Stimulated activated CD8-positive, alpha-beta memory T cell treated with anti-CD3 and anti-CD28 coated beads, Interleukin-12 subunit alpha, Interleukin-12 subunit beta, amount 100 ng/mL, for 24 hours (primary cell): ENCODE results near the gene PARN.
"Not testable (repeated sequence)": the region's sequence is repeated elsewhere in the genome, so short reads cannot be mapped to it uniquely, and the experiment has no call there.

ENCODE experiments used
- DNase-seq: peaks from one replicate; pipeline ENCODE4 v3.0.0-alpha.2; 2020; ENCODE audit errors: extremely low read depth

PARN gene

DNA sequence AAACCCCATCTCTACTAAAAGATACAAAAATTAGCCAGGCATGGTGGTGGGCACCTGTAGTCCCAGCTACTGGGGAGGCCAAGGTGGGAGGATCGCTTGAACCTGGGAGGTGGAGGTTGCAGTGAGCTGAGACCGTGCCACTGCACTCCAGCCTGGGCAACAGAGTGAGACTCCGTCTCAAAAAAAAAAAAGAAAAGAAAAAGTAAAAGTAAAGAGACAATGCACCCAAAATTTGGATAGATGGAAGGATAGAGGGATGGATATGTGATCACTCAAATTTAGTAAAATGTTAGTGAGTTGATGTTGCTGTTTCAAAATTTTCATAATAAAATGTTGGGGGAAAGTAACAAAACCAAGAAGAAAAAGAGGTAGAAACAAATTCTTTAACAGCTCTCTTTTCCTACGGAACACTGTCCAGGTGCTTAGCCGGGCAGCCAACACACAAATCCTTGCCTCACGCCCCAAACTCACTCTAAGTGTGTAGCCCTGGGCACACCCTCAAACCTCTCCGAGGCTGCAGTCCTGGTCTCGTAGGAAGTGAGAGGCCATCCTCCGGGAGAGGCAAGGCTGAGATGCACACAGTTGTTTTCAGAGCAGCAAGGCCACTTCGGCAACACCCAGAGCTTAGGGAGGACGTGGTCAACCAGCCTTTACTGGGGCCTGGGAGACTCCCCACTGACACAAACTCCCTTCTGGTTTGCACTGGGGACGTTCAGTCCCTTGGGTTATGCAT lies 228.9 kb downstream of the PARN start:
- DNase-seq: not testable (repeated sequence)

DNA sequence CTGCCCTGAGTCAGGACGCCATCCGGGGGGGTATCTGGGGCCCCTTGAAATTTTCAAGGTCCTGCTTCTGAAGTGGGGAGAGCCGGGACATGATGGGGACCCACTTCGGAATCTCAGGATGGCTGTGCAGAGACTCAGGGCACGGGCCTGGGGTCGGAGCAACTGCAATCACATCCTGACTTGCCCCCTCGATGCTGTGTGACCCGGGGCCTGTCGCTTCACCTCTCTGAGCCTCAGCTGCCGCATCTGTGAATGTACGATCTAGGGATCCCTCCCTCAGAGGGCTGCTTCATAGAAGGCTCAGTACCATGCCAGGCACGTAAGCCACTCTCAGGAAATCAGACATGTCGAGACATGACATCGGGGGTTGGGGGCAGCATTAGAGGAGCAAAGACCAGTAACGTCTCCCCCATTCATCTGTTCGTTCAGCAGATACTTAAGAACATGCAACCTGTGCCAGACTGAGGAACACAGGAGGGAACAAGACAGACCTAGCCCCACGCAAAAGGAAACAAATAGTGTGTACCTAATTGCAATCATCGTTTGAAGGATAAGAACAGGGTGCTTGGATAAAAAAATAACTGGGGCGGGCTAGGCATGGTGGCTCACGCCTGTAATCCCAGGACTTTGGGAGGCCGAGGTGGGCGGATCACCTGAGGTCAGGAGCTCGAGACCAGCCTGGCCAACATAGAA lies 229.6 kb downstream of the PARN start:
- no peak for DNase-seq

DNA sequence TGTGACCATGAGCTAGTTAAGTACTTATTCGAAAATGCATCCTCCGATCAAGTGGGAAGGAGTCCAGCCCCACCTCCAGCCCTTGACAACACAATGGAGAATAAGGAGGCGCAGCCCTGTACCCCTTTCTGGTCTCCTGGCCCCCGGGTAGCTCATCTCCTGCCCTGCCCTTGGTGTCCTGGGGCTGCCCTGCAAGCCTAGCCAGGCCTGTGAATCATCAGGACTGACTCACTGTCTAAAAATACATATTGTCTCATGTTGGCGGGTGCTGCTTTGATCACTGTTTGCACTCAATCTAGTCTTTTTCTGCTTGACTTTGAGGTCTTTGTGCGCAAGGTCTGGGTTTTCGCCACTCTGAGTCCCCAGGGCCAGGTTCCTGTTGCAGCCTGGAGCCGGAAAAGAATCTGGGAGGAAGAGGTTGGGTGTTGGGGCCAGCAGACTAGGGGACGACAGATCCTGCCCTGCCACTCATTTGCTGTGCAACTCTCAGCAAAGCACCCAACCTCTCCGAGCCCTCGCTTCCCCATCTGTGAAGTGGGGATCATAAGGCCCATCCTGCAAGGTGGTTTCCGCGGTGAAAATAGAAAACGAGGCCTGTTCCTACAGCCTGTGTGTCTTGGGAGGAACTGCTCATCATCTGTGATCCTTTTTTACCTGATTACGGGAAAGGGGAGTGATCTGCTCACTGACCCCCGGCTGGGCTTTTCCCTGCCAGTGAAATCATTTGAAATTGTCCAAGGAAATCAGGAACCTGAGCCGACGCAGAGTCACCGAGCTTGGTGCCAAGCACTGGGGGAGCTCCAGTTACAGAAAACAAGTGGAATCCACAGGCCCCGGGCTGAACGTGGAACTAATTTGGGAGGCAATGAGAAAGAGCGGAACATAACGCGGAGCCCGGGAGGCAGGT lies 230.4 kb downstream of the PARN start:
- DNase-seq: no peak

DNA sequence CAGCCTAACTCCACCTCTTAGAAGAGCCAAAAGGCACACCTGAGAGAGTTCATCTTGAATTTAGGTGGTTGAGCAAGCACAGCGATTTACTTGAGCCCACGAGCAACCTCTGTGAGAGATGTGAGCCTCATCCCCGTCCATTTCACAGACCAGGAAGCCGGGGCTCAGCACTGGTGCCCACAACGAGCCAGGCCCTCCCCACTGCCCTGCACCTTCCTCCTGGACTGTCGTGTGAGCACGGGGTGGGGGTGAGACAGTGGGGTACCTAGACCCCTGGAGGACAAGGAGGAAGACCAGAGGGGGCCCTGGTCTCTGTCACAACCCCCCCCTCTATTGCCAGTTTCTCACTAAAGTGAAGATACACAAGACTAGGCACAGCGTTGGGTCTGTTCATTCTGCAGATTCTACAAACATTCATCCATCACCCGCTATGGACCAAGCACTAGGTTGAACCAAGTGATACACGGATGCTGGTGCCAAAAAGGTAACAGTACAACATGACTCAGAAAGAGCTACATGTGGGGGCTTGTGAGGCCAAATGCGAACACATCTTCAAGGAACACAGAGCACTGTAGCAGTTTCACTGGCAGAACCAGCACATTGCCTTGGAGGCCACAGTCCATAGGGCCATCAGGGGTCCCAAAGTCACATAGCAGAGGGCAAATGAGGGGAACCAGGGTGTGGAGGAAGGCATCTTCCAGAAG lies 231.9 kb downstream of the PARN start:
- DNase-seq: no peak

DNA sequence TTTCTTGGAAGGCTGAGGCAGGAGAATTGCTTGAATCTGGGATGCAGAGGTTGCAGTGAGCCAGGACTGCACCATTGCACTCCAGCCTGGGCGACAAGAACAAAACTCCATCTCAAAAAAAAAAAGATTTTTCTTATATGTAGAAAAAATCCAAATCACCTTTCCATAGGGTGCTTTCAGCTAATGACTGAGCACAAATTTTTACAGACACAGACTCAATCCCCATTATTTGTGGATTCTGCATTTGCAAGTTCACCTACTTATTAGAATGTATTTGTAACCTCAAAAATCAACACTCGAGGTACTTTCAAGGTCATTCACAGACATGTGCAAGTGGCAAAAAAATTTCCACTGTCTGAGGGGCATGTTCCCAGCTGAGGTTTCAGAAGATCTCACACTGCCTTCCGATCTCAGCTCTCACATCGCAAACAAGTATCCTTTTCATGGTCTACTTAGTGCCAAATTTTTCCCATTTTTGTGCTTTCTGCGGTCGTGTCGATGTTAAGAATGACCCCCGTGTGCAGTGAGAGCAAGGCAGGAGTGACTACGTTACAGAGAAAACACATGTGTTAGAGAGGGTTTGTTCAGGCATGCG lies 234.3 kb downstream of the PARN start:
- not testable (repeated sequence) for DNase-seq

DNA sequence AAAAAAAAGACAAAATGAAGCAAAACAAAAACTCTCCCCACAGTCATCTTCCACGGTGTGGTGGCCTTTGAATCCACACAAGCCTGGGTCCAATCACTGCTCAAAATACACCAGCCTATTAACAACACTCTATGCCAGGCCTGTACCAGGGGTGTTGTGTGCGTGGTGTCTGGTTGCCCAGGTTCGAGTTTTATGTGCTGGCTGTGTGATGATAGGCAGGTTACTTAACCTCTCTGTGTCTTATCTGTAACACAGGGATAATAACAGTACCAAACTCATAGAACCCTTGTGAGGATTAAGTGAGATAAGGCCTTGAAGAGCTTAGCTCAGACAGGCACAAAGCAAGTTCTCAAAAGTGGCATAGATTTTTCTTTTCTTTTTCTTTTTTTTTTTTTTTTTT lies 235.2 kb downstream of the PARN start:
- no peak for DNase-seq

DNA sequence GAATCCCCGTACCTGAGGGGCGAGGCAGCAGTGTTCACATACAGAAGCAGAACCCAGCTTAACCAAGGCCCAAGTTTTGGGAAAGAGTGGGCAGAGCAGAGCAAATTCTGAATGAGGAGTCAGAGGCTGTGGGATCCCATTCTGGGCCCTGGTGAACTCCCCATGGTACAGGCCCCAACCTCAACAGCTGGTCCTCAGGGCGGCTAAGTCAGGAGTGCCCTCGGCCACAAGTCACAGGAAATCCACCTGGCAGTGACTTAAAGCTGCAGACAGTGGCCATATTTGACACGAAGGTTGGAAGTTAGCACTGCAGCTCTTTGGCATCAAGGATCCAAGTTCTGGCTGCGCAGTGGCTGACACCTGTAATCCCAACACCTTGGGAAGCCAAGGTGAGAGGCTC lies 237.1 kb downstream of the PARN start:
- no peak for DNase-seq

DNA sequence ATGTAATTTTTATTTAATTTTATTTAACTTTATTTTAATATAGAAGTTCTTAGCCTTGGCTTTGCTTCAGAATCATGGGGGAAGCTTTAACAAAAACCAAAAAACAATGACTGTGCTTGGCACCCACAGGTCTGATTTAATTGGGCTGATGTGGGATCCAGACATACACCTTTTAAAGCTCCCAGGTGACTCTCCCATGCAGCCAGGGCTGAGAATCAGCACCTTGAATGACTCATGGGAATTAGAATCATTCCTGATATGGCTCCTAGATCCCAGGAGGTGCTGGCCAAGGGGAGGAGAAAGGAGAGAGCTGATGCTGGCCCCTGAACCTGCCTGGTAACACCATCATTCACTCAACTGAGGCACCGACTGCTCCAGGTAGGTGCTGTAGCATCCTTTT lies 240.7 kb downstream of the PARN start:
- DNase-seq: no peak

DNA sequence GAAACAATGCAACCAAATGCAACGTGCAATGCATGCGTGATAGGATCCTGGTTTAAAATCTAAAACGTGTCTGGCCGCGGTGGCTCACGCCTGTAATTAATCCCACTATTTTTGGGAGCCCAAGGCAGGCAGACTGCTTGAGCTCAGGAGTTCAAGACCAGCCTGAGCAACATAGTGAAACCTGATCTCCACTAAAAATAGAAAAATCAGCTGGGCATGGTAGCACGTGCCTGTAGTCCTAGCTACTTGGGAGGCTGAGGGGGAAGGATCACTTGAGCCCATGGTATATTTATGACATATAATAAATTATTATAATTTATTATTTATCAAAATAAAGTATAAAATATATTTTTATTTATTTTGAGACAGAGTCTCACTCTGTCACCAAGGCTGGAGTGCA lies 241.8 kb downstream of the PARN start:
- no peak for DNase-seq

DNA sequence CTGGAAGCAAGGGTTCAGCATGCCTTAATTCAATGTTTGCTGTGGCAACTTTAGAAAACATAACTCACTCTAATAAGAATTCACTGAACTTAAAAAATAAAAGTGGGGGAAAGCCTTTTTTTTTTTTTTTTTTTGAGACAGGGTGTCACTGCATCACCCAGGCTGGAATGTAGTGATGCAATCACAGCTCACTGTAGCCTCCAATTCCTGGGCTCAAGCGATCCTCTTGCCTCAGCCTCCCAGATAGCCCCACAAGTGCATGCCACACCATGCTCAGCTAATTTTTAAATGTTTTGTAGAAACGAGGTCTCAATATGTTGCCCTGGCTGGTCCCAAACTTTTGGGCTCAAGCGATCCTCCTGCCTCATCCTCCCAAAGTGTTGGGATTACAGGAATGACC lies 243.9 kb downstream of the PARN start:
- no peak for DNase-seq
